Stomach smooth muscle (tissue), 2 donors: ENCODE results near the gene C17orf75.
"Not testable (repeated sequence)": the region's sequence is repeated elsewhere in the genome, so short reads cannot be mapped to it uniquely, and the experiment has no call there.

ENCODE experiments used
- H3K27ac ChIP-seq: one replicate; pipeline ENCODE4 v1.7.0; 2013; ENCODE audit warnings: mild to moderate bottlenecking, low read length, inconsistent platforms
- H3K27me3 ChIP-seq, 2 donors: one replicate each; pipeline ENCODE4 v1.7.0; 2013; ENCODE audit warnings: low read length in 2 of 2; ENCODE audit not compliant: insufficient read depth in 2 of 2, control insufficient read depth in 1 of 2
- H3K36me3 ChIP-seq, 2 donors: one replicate each; pipeline ENCODE4 v1.7.0; 2013; ENCODE audit warnings: low read length in 2 of 2; ENCODE audit not compliant: control insufficient read depth in 2 of 2, insufficient read depth in 2 of 2
- H3K4me1 ChIP-seq: one replicate; pipeline ENCODE4 v1.7.0; 2013; ENCODE audit warnings: low read length; ENCODE audit not compliant: control insufficient read depth, insufficient read depth
- H3K4me3 ChIP-seq, 2 donors: one replicate each; pipeline ENCODE4 v1.7.0; 2013; ENCODE audit warnings: low read length in 2 of 2
- H3K9ac ChIP-seq, 2 donors: one replicate each; pipeline ENCODE4 v1.7.0; 2013; ENCODE audit warnings: low read length in 2 of 2, mild to moderate bottlenecking in 1 of 2
- H3K9me3 ChIP-seq, 2 donors: one replicate each; pipeline ENCODE4 v1.7.0; 2013; ENCODE audit warnings: low read length in 2 of 2; ENCODE audit not compliant: control insufficient read depth in 2 of 2
- donor health status: healthy.
- donor health status: Pancreatic carcinoma.

The C17orf75 gene

GRCh38 chr17:32357615-32358014, 15.6 kb upstream of the C17orf75 start:
- H3K4me1 ChIP-seq, result peaks cover 25% of the 10 kb centered on the region

GRCh38 chr17:32356750-32357149, 14.8 kb upstream of the C17orf75 start:
- Histone ChIP-seq H3K9ac (no peak overlapping the region), H3K36me3 (peaks cover 20 to 37% of the 10 kb centered on the region in 2 donors), H3K9me3 (no peaks in the 10 kb centered on the region), H3K27me3 (no peaks in the 10 kb centered on the region), H3K27ac (no peak overlapping the region), H3K4me3 (no peak overlapping the region), H3K4me1 (peaks cover 27% of the 10 kb centered on the region)

More at GRCh38 chr17:32357615-32358014, 15.6 kb upstream of the C17orf75 start:
- no peak overlapping the region for H3K27ac ChIP-seq
- H3K27me3 ChIP-seq, result no peaks in the 10 kb centered on the region
- H3K4me3 ChIP-seq, result no peak overlapping the region
- no peak overlapping the region for H3K9ac ChIP-seq
- no peaks in the 10 kb centered on the region for H3K9me3 ChIP-seq
- H3K36me3 ChIP-seq, result peaks cover 28 to 37% of the 10 kb centered on the region in 2 donors

- H3K36me3 ChIP-seq, result peaks cover 16 to 37% of the 10 kb centered on the region in 2 donors
- H3K9ac ChIP-seq, result no peak overlapping the region
- no peak overlapping the region for H3K27ac ChIP-seq
- H3K9me3 ChIP-seq, result no peaks in the 10 kb centered on the region
- no peaks in the 10 kb centered on the region for H3K27me3 ChIP-seq
- peaks cover 27% of the 10 kb centered on the region for H3K4me1 ChIP-seq
- H3K4me3 ChIP-seq, result no peak overlapping the region
Observed at GRCh38 chr17:32356378-32356743, 14.4 kb upstream of the C17orf75 start.

GRCh38 chr17:32355649-32356377, 13.8 kb upstream of the C17orf75 start:
- Histone ChIP-seq H3K36me3 (peaks cover 14 to 32% of the 10 kb centered on the region in 2 donors), H3K4me1 (peaks cover 27% of the 10 kb centered on the region)

GRCh38 chr17:32352734-32353133, 10.8 kb upstream of the C17orf75 start:
- not testable (repeated sequence) for H3K27ac ChIP-seq, H3K9ac ChIP-seq, H3K9me3 ChIP-seq, H3K27me3 ChIP-seq
- Histone ChIP-seq H3K4me1 (peaks cover 29% of the 10 kb centered on the region), H3K36me3 (peaks cover 4 to 14% of the 10 kb centered on the region in 2 donors), H3K4me3 (peak overlapping the region; percentile 96 to 100)

More at GRCh38 chr17:32355649-32356377, 13.8 kb upstream of the C17orf75 start:
- Histone ChIP-seq H3K9me3 (no peaks in the 10 kb centered on the region), H3K27me3 (no peaks in the 10 kb centered on the region), H3K9ac (no peak overlapping the region), H3K27ac (no peak overlapping the region), H3K4me3 (no peak overlapping the region)

- Histone ChIP-seq H3K9me3 (no peaks in the 10 kb centered on the region), H3K27ac (peak overlapping the region; percentile 96), H3K36me3 (peaks cover 4 to 10% of the 10 kb centered on the region in 2 donors), H3K27me3 (no peaks in the 10 kb centered on the region), H3K9ac (peak overlapping the region; percentile 100), H3K4me1 (peaks cover 25% of the 10 kb centered on the region), H3K4me3 (peak overlapping the region; percentile 96 to 100)
Observed at GRCh38 chr17:32350666-32351418, 8.9 kb upstream of the C17orf75 start.

- Histone ChIP-seq H3K9ac (peak within 1 kb of the TSS; percentile 100), H3K9me3 (no peaks in the 10 kb centered on the region), H3K4me1 (peaks cover 18% of the 10 kb centered on the region), H3K27ac (peak within 1 kb of the TSS; percentile 96), H3K27me3 (no peaks in the 10 kb centered on the region), H3K4me3 (peak within 1 kb of the TSS; percentile 96 to 100), H3K36me3 (peaks cover 3 to 8% of the 10 kb centered on the region in 2 donors)
Observed at GRCh38 chr17:32349854-32350665, 8.1 kb upstream of the C17orf75 start, which contains the start of gene ZNF207. TSS of gene ZNF207 (plus strand) at chr17:32350157. CDS start at chr17:32350286, 129 bp downstream.

- Histone ChIP-seq H3K27ac (peak overlapping the region; percentile 96), H3K36me3 (peaks cover 0 to 4% of the 10 kb centered on the region in 2 donors), H3K9me3 (no peaks in the 10 kb centered on the region), H3K9ac (peak overlapping the region; percentile 100), H3K4me1 (peaks cover 16% of the 10 kb centered on the region), H3K27me3 (no peaks in the 10 kb centered on the region), H3K4me3 (peak overlapping the region; percentile 96 to 100)
Observed at GRCh38 chr17:32349503-32349853, 7.5 kb upstream of the C17orf75 start.

GRCh38 chr17:32348483-32348800, 6.5 kb upstream of the C17orf75 start:
- H3K9me3 ChIP-seq, result no peaks in the 10 kb centered on the region
- no peak overlapping the region for H3K9ac ChIP-seq
- no peaks in the 10 kb centered on the region for H3K36me3 ChIP-seq
- H3K27ac ChIP-seq, result no peak overlapping the region
- H3K4me3 ChIP-seq, result no peak overlapping the region
- H3K4me1 ChIP-seq, result peaks cover 11% of the 10 kb centered on the region
- no peaks in the 10 kb centered on the region for H3K27me3 ChIP-seq

GRCh38 chr17:32345951-32346600, 4.1 kb upstream of the C17orf75 start:
- H3K27me3 ChIP-seq, result no peaks in the 10 kb centered on the region
- H3K36me3 ChIP-seq, result no peaks in the 10 kb centered on the region
- no peaks in the 10 kb centered on the region for H3K9me3 ChIP-seq
- H3K27ac ChIP-seq, result no peak overlapping the region
- H3K4me3 ChIP-seq, result no peak overlapping the region
- H3K4me1 ChIP-seq, result peaks cover 15% of the 10 kb centered on the region
- no peak overlapping the region for H3K9ac ChIP-seq
